ENCODE data around the gene ABCC4. TPM values are rescaled to one million over a fixed set of nuclear protein-coding genes. Genes with fewer than 3 reads are reported as not detected.

The ABCC4 gene
- total RNA-seq, 1 donor from 2014 or later: 20.9 TPM

DNA sequence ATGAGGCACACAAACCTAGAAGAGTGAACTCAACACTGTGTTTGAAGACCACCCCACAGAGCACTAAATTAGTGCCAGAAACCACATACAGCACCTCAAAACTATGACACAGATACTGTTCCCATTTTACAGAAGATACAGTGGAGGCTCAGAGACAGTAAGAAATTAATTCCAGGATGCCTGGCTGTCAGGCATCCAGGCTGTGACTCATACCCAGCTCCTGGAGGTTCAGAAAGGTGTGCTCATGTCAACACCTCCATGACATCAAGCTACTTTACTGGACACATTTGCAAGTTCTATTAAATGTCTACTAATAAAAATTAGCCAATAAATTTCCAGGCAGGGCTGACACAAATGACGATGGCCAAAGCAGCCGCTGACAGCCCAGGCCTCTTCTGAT is 176.3 kb downstream of the ABCC4 start:
- H3K36me3 Mint-ChIP-seq (ENCODE audit: low read depth): peaks cover 5% of the 10 kb centered on the region
- intact Hi-C loops (cut with micrococcal nuclease): no loop called here
- H3K4me3 Mint-ChIP-seq: no peak overlapping the region
- H3K27ac Mint-ChIP-seq: no peak overlapping the region
- no peaks in the 10 kb centered on the region for H3K27me3 Mint-ChIP-seq
- peaks cover 4% of the 10 kb centered on the region for H3K9me3 Mint-ChIP-seq
- DNase-seq: no peak
- H3K4me1 Mint-ChIP-seq: peaks cover 7% of the 10 kb centered on the region

DNA sequence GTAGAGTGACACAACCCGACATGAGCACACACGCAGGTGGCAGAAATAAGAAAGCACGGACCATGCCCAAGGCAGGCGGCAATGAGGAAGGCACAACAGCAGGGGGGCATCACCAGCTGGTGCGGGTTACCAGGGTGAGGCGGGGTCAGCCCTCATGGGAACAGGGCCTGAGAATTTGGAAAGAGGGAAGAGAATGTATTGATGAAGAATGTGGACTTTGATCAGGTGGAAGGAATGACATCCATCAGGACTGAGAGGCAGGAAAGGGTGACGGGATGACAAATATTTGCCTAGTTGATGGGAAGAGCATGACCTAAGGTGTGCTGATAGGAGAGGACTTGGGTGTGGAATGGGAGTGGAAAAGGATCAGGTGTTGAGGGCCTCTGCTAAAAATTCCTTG is 177.5 kb downstream of the ABCC4 start:
- no peaks in the 10 kb centered on the region for H3K27me3 Mint-ChIP-seq
- peaks cover 4% of the 10 kb centered on the region for H3K9me3 Mint-ChIP-seq
- peaks cover 7% of the 10 kb centered on the region for H3K4me1 Mint-ChIP-seq
- no peak overlapping the region for H3K27ac Mint-ChIP-seq
- intact Hi-C loops (cut with micrococcal nuclease): no loop called here
- H3K36me3 Mint-ChIP-seq (ENCODE audit: low read depth): peaks cover 8% of the 10 kb centered on the region
- DNase-seq: no peak
- no peak overlapping the region for H3K4me3 Mint-ChIP-seq

DNA sequence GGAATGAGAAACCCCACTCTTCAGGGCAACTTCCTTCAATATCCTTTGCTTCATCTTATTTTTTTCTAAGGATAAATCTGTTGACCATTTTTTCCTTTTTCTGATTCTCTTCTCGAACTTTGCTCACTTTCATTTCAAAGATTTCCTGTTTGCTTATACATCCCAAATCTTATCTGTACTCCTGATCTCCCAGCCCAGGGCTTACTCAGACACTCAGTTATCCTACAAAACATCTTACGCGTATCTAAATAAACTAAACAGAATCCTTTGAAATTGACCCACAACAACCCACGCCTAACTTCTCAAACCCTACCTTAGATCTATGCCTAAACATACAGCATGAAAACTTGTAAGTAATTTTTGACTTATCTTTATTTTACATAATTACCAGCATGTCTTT is 179.2 kb downstream of the ABCC4 start:
- Mint-ChIP-seq H3K4me3 (no peak overlapping the region), H3K27ac (no peak overlapping the region), H3K9me3 (peaks cover 4% of the 10 kb centered on the region), H3K36me3 (ENCODE audit: low read depth) (peaks cover 8% of the 10 kb centered on the region), H3K27me3 (no peaks in the 10 kb centered on the region), H3K4me1 (peaks cover 7% of the 10 kb centered on the region)
- DNase-seq: no peak
- intact Hi-C loops (cut with micrococcal nuclease): no loop called here

DNA sequence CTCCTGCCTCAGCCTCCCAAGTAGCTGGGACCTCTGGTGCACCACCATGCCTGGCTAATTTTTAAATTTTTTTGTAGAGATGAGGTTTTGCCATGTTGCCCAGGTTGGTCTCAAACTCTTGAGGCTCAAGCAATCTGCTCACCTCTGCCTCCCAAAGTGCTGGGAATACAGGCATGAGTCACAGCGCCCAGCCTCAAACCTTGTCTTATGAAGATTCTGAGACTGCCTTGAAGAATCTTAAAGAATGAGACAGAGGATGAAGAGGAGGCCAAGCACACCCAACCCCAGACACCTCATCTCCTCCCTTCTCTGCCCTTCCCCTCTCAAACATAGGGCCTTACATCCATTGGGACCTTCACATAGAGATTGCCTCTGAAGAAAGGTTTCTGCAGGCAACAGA is 179.7 kb downstream of the ABCC4 start:
- peaks cover 7% of the 10 kb centered on the region for H3K4me1 Mint-ChIP-seq
- no peak overlapping the region for H3K27ac Mint-ChIP-seq
- no peak overlapping the region for H3K4me3 Mint-ChIP-seq
- peaks cover 8% of the 10 kb centered on the region for H3K36me3 Mint-ChIP-seq (ENCODE audit: low read depth)
- DNase-seq: no peak
- intact Hi-C loops (cut with micrococcal nuclease): no loop called here
- no peaks in the 10 kb centered on the region for H3K27me3 Mint-ChIP-seq
- H3K9me3 Mint-ChIP-seq: peaks cover 4% of the 10 kb centered on the region

DNA sequence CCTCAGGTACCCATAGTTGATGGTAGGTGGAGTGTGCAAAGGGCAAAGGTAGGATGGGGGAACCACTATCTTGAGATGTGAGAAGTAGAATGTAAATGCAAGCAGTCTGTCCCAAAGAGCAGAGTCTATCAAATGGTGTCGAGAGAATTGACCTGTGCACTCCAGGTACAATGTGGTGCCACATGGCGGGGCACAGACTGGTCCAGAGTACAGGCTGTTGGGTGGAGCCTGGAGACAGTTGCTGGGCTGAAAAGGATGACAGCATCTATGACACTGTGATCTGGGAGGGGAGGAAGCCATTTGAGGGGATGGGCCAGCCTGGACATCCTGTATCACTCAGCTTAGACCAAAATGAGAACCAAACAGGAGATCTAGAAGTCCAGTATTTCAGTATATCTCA is 180.6 kb downstream of the ABCC4 start:
- no peak overlapping the region for H3K4me3 Mint-ChIP-seq
- intact Hi-C loops (cut with micrococcal nuclease): no loop called here
- H3K27ac Mint-ChIP-seq: no peak overlapping the region
- H3K9me3 Mint-ChIP-seq: peaks cover 4% of the 10 kb centered on the region
- no peak for DNase-seq
- no peaks in the 10 kb centered on the region for H3K27me3 Mint-ChIP-seq
- peaks cover 7% of the 10 kb centered on the region for H3K4me1 Mint-ChIP-seq
- peaks cover 8% of the 10 kb centered on the region for H3K36me3 Mint-ChIP-seq (ENCODE audit: low read depth)

DNA sequence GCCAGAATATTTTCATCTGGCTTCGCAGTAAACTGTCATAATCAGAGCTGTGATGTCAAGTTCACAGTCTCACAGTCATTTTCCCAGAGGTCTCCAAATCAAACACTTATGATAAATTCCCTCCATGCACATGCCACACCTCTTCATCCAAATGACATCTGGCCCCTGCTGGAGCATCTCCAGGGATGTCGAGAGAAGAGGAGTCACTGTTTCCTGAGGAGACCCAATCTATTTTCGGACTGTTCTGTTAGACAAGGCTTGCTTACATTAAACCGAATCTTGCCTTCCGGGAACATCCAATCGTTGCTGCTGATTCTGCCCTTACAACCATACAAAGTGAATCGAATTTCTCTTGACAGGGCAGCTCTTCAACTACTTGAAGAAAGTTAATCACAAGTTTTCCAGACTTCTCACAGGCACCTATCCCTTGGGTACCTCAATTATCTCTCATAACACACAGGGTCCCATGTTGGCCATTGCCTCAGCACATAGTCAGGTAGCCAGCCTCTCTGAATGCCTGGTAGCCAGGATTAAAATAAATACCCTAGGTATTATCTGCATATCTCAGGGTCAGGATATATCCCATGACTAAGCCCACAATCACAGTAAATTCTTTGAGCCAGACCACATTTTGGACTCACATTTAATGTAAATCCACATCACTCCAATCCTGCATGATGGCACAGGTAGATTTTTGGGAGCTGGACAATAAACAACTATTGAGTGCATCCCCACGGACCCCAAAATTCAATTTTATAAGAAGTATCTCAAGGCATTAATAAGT is 182.5 kb downstream of the ABCC4 start:
- Mint-ChIP-seq H3K36me3 (ENCODE audit: low read depth) (peaks cover 8% of the 10 kb centered on the region), H3K4me1 (peaks cover 7% of the 10 kb centered on the region), H3K27ac (no peak overlapping the region), H3K4me3 (no peak overlapping the region), H3K27me3 (no peaks in the 10 kb centered on the region), H3K9me3 (peaks cover 2% of the 10 kb centered on the region)
- intact Hi-C loops (cut with micrococcal nuclease): no loop called here
- DNase-seq: no peak

DNA sequence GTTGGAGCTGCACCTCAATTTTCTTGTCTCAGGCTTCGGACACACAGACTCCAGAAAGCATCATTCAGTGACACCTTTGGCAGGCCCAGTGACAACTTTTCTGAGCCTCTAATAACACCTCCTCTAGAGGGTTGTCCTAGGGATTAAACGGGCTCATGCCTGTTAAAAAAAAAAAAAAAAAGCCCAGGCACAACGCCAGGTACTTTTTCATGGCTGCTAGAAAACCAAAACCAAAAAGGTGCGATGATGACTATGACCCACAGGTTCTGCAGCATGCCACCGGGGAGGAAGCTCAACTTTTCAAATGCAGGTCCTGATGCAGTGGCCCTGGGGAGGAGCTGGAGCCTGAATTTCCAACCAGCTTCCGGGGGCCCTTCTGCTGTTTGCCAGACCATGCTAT is 184.2 kb downstream of the ABCC4 start:
- no peaks in the 10 kb centered on the region for H3K27me3 Mint-ChIP-seq
- H3K4me1 Mint-ChIP-seq: peaks cover 5% of the 10 kb centered on the region
- no peak overlapping the region for H3K4me3 Mint-ChIP-seq
- no peak for DNase-seq
- H3K27ac Mint-ChIP-seq: no peak overlapping the region
- H3K9me3 Mint-ChIP-seq: no peaks in the 10 kb centered on the region
- intact Hi-C loops (cut with micrococcal nuclease): no loop called here
- H3K36me3 Mint-ChIP-seq (ENCODE audit: low read depth): peaks cover 6% of the 10 kb centered on the region

DNA sequence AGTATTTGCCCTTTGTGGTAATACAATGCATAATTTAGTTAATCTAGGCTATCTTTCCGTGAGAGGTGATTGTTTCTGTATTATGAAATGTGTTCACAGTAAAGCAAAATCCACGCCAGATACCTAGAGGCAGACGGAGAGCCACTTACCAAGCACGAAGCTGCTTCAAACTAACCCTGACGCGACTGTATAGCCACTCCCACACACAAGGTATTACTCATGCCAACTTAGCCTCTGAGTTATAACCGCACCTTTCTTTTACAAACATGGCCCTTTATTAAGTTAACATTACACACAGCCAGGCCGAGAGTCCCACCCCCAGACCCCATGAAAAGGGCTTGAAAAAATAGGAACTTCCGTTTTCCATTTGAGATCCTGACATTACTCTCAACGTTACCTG is 185.7 kb downstream of the ABCC4 start:
- intact Hi-C loops (cut with micrococcal nuclease): no loop called here
- Mint-ChIP-seq H3K27ac (no peak overlapping the region), H3K36me3 (ENCODE audit: low read depth) (peaks cover 4% of the 10 kb centered on the region), H3K27me3 (no peaks in the 10 kb centered on the region), H3K4me3 (no peak overlapping the region), H3K9me3 (no peaks in the 10 kb centered on the region), H3K4me1 (no peaks in the 10 kb centered on the region)
- no peak for DNase-seq

DNA sequence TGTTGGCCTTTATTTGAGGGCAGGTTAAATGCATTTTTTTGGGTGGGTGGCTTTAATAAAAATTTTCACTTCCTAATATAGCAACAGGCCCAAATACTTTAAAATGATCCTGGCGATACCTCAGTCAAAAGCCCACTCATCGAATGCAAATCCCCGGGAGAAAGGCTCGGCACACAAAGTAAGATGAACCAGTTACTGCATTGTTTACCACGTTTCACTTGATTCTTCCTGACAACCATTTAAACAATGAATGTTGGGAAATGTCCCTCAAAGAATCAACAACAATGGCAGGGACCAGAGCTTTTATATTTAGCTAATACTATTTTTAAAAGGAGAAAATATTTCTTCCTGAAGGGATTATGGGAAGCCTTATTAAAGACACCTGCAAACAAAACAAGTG is 187.7 kb downstream of the ABCC4 start:
- Mint-ChIP-seq H3K4me3 (no peak overlapping the region), H3K27me3 (no peaks in the 10 kb centered on the region), H3K36me3 (ENCODE audit: low read depth) (peaks cover 10% of the 10 kb centered on the region), H3K9me3 (no peaks in the 10 kb centered on the region), H3K4me1 (no peaks in the 10 kb centered on the region), H3K27ac (no peak overlapping the region)
- intact Hi-C loops (cut with micrococcal nuclease): no loop called here
- DNase-seq: no peak

DNA sequence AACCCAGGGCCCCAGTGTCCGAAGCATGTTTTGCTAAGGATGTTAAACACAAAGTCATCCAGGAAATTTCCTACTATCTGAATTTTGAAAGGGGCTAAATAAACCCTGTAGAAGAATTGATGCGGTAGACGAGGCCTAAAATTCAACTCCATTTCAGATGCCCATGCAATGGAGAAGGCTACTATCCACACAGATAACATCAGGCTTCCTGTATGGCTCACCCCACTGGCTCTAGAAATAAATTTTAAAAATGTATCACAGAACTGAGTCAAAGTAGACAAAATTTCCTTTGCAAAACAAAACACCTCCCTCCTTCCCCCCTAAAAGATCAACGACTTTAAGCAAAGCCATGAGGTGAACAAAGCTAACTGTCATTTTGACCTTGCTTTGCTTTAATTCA is 188.4 kb downstream of the ABCC4 start:
- intact Hi-C loops (cut with micrococcal nuclease): no loop called here
- peaks cover 10% of the 10 kb centered on the region for H3K36me3 Mint-ChIP-seq (ENCODE audit: low read depth)
- no peak overlapping the region for H3K27ac Mint-ChIP-seq
- H3K4me1 Mint-ChIP-seq: no peaks in the 10 kb centered on the region
- no peak overlapping the region for H3K4me3 Mint-ChIP-seq
- H3K9me3 Mint-ChIP-seq: no peaks in the 10 kb centered on the region
- H3K27me3 Mint-ChIP-seq: no peaks in the 10 kb centered on the region
- no peak for DNase-seq

DNA sequence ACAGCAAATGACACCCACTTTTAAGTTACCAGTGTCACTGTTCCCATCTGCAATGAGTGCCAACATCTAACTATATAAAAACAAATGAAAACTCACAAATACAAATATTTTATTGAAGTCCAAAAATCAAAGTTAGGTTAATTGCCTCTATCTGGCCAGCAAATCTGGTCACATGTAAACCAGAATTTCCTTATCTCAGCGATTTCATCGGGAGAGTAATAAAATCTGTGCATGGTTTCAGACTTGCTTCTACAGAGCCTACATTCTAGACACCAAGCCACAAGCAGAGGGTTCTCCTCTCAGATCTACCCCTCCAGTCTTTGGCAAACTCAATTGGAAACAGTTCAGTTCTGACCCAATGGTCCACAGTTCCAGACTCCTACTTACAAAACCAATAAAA is 189.6 kb downstream of the ABCC4 start:
- intact Hi-C loops (cut with micrococcal nuclease): no loop called here
- Mint-ChIP-seq H3K27ac (no peak overlapping the region), H3K4me1 (no peaks in the 10 kb centered on the region), H3K4me3 (no peak overlapping the region), H3K36me3 (ENCODE audit: low read depth) (peaks cover 10% of the 10 kb centered on the region), H3K9me3 (no peaks in the 10 kb centered on the region), H3K27me3 (no peaks in the 10 kb centered on the region)
- DNase-seq: no peak

DNA sequence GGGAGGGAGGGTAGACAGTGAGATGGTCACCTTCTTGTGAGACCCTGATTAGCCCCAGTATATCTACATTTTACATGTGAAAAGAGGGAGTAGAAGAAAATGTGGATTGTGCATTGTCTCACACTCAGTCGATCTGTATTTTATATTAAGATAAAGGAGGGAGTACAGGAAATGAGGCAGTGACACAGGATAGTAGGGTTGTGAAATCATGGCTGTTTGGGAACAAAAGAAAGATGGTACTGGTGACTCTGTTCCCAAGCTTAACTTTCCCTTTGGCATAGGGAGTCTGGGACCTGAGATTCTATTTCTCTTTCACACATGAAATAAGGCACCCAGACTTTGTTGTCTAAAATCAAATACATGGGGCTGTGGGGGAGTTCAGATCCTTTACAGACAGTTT is 194.7 kb downstream of the ABCC4 start:
- H3K4me3 Mint-ChIP-seq: no peak overlapping the region
- peaks cover 19% of the 10 kb centered on the region for H3K36me3 Mint-ChIP-seq (ENCODE audit: low read depth)
- no peaks in the 10 kb centered on the region for H3K4me1 Mint-ChIP-seq
- no peaks in the 10 kb centered on the region for H3K9me3 Mint-ChIP-seq
- intact Hi-C loops (cut with micrococcal nuclease): no loop called here
- no peak overlapping the region for H3K27ac Mint-ChIP-seq
- DNase-seq: no peak
- no peaks in the 10 kb centered on the region for H3K27me3 Mint-ChIP-seq

DNA sequence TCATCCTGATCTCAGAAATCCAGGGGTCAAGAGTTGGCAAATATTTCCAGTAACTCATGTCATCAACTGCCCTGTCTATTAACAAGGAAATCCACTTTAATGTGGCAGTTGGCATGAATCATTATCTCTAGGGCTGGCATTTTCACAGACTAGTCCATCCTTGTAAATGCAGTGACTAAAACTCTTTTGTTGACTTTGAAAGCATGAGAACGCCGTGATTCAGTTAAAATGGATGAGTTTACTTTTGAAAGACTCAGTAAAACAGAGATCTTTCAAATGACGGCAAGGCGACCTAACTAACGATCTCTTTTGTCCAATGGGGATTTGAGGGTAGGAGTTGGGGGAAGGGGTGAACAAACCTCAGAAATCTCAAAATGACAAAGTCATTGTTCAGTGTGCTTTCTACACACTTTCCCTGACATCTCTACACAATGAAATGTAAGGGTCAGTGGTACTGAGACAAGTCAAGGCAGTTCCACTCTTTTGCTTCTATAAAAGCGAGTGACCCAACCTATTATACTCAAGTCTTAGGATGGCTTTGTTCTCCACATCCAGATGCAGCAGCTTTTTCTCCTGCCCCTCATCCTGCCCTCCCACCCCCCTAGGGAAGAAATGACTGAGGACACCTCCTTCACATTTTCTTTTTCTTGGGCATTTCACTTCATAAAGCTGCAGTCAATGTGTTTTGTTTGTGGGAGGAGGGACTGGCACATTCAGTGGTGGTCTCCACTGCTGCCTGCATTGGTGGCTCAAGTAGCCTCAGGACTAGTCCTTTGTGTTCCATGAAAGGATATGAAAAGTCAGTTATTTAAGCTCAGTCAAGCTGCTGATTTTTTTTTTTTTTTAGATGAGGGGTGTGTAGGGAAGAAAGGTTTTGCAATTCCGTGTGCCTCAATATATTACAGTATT is 200.5 kb downstream of the ABCC4 start:
- no peaks in the 10 kb centered on the region for H3K27me3 Mint-ChIP-seq
- no peak overlapping the region for H3K4me3 Mint-ChIP-seq
- H3K9me3 Mint-ChIP-seq: peaks cover 7% of the 10 kb centered on the region
- intact Hi-C loops (cut with micrococcal nuclease): no loop called here
- no peak overlapping the region for H3K27ac Mint-ChIP-seq
- no peaks in the 10 kb centered on the region for H3K4me1 Mint-ChIP-seq
- H3K36me3 Mint-ChIP-seq (ENCODE audit: low read depth): peaks cover 17% of the 10 kb centered on the region
- DNase-seq: no peak

DNA sequence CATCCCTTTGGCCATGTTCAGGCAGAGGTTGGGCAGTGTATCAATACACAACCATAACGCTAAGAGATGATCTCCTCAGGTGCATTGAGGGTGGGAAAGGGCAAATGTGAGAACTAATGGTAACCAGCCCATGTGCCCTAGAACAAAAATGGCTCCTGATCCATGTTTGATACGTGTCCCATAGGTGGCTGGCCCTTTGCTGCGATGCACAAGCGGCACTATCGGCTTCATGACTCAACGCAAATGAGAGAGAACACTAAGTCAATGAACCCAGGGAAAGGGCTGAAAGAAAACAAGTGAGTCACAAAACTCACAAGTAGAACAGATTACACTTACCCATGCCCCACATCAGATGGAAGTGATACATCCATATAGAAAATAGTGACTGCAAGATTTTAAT is 201.7 kb downstream of the ABCC4 start:
- H3K27ac Mint-ChIP-seq: no peak overlapping the region
- peaks cover 14% of the 10 kb centered on the region for H3K9me3 Mint-ChIP-seq
- peaks cover 15% of the 10 kb centered on the region for H3K36me3 Mint-ChIP-seq (ENCODE audit: low read depth)
- intact Hi-C loops (cut with micrococcal nuclease): no loop called here
- H3K4me1 Mint-ChIP-seq: no peaks in the 10 kb centered on the region
- no peaks in the 10 kb centered on the region for H3K27me3 Mint-ChIP-seq
- DNase-seq: no peak
- no peak overlapping the region for H3K4me3 Mint-ChIP-seq

Data from activated CD4-positive, alpha-beta T cell treated with anti-CD3 and anti-CD28 coated beads, Interleukin-2, amount 10 ng/mL, durations not matched to agents 24 days and 14 days (primary cell).